NAMALWA (cell line): Measurements from ENCODE around the gene GALK1.

ENCODE experiments used
- DNase-seq: peaks from one replicate; pipeline ENCODE4 v3.0.0-alpha.2; 2015; ENCODE audit warnings: low spot score

The GALK1 gene

DNA sequence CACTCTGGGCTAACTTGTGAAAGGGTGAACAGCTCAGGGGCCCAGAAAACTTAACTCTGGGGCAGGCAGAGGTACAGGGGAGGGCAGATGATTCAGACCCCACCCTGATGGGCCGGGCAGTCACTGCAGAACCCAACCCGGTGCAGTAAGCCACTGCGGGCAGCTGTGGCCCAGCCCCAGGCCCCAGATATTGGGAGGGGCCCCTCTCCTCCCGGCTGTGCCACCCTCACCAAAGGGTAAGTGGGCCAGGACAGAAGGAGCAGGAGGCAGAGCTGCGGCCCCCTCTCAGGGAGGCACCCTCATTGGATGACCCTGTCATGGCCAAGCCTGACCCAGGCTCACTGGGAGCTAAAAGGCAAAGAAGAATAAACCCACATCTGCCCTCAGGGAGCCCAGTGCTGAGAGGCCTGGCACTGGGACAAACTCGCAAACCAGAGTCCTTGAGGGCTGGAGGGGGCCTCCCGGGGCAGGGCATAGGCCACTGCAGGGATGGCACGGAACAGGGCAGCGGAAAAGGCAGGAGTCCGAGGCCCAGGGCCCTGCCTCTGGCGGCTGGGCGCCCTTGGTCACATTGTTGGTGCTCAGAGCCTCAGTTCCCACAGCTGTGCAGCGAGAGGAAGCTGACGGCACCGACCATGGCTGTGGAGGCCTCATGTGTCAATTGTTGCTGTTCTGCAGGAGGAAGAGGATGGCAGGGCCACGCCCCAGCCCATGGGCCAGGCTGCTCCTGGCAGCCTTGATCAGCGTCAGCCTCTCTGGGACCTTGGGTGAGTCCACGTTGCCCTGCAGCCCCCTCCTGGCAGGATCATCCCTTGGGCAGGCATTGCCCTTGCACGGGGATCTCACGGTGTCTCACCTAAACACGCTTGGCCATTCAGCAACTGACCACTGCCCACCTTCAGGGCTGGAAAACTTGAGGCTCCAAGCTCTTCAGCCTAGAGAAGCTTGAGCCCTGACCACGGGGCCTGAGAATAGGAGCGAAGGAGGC lies 40.7 kb downstream of the GALK1 start:
- no peak for DNase-seq

DNA sequence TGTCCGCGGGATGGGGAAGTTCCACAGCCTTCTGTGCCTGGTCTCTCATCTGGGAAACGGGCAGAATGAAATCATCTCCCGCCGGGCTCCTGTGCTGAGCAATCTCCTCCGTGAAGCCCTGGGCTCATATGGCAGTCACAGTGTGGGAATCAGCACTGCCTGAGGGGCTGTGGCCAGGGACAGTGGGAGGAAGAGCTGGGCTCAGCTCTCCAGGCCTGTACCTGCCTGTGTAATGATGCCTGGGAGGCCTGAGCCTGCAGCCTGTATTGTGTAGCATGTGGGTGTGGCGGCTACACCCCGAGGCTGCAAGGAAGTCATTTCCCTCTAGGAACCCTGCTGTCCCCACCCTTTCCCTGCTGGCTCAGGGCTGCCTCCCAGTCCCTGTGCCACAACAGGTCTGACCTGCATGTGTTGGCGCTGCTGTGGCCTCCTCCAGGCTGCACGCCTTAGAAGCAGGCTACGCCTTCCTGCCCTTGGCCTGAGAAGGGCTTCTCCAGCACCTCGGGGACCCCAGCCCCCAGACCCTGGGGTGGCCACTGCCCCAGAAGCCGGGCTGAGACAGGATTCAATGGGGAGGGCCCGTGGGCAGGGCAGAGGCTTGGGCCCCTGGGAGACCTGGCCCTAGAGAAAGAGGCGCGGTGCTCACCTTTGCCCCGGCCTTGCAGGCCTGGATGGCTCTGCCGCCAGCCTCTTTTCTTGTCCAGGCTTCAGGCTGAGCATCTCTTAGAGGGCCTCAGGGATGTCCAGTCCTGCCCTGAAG lies 41.6 kb downstream of the GALK1 start:
- no peak for DNase-seq

DNA sequence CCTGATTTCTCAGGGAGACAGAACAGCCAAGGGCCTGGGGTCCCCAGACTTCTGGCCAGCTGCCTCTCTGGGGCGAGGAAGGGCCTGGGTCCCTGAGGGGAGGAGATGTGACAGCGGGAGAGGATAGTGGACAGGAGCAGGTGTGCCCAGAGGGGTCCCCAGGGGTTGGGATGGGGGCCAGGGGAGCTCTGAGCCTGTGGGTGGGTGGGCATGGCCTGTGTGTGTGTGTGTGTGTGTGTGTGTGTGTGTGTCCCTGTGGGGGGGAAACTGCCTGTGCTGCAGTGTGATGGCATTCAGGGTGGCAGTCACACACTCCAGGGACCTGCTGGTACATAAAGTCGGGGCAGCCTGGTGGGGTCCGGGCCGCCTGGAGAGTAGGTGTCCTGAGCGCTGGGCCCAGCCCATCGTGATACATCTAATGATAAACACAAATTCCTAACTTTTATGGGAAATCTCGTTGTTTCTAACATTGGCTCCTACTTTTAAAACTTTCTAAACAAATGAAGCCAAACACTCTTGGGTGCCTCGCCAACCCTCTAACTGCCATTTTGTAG lies 42.4 kb downstream of the GALK1 start:
- DNase-seq: no peak

DNA sequence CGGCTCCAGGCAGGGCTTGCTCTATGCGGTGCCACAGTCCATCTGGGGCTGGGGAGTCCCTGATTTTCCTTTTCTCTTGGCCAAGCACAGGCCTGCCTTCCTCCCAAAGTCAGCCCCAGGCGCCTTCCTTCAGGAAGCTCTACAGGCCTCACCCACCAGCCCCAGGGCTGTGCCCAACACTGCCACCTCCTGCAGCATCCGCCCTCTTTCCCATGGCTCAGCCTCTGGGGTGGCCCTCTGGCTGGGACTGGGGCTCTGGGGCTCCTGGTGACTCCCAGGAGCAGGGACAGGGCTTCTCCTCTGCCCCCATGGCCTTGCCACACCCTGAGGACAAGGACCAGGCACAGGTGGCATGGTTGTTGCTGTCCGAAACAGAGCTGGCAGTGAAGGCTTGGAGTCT lies 42.9 kb downstream of the GALK1 start:
- no peak for DNase-seq

DNA sequence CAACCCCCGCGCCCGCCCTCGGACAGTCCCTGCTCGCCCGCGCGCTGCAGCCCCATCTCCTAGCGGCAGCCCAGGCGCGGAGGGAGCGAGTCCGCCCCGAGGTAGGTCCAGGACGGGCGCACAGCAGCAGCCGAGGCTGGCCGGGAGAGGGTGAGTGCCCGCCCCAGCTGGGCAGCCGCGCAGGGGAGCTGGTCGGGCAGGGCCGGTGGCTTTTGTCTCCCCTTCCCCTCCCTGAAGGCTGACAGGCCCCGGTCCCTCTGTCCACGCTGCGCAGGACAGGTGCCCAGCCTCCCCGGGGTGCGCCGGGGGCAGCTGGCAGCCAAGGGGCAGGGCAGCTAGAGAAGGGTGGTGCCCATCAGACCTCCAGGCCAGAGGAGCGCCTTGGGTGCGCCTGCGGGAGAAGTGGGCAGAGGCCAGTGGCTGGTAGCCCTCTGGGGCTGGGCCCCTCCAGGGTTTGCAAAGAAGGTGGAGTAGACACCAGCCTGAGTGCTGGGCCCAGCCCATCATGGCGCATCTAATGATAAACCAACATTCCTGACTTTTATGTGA lies 43.5 kb downstream of the GALK1 start:
- DNase-seq: no peak

DNA sequence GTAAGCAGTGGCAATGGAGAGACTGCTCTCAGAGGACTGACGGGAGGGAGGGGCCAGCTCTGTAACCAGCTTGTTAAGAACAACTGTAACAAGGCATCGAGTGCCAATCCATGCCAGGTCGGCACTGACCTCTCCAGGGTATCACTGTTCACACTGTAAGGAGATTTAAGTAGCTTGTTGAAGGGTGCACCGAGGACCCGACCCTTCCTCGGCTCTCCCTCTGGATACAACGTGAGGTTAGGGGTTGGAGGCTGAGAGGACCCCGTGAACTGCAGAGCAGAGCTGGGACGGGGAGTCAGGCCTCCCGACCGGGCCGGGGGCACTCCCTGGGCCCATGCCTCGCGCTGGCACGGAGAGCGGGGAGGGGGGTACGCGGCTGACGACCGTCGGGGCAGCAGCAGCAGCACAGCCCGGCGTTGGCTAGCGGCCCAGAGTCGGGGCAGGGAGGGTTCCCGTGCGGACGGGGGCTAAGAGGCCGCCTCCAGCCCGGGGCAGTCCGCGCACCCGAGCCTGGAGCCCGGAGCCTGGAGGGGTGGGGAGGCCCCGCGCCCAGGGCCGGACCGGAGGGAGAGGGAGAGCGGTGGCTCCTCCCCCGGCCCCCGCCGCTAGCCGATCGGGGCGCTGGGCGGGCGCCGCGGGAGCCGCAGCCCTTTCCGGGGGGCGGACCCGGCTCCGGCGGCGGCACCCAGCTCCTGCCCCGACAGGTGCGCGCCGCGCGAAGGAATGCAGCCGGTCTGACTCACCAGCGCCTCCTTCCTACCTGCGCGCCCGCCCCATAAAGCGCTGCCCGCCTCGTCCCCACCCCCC lies 44.1 kb downstream of the GALK1 start, which contains the start of gene ITGB4:
ITGB4 (plus strand) TSS at position 804 of the 807 bp plus-strand sequence. CDS start 3,245 bp downstream, outside the sequence.
- DNase-seq: peak; percentile 20

DNA sequence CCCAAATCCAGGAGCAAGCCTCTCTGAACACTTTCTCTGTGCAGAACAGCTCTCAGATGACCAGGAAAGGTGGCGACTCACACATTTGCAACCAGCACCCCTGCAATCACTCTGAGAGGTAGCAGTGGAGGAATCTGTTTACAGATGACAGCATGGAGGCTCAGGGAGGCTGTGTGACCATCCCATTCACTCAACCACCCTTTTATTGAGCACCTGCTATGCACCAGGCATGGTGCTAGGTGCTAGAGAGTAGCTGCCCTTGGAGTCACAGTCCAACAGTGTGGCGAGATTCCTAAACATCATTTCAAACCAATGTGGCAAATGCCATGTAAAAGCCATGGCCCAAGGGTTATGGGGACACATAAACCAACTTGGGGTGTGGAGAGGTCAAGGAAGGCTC lies 45.3 kb downstream of the GALK1 start:
- no peak for DNase-seq

DNA sequence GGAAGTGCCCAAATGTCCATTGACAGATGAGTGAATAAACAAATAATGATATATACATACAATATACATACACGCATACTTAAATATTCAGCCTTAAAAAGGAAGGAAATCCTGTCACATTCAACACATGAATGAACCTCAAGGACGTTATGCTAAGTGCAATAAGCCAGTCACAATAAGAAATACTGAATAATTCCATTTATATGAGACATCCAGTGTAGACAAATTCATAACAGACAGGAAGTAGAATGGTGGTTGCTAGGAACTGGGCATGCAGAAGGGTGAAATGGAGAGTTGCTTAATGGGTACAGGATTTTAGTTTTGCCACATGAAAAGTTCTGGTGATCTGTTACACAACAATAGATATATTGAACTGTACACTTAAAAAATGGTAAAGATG lies 52.5 kb downstream of the GALK1 start:
- no peak for DNase-seq
